ENCODE results near the gene ESRRB. TPM values are rescaled to one million over a fixed set of nuclear protein-coding genes. Genes with fewer than 3 reads are reported as not detected.

ESRRB gene
- total RNA-seq, 3 donors from 2014 or later (not counting 1 experiment from before 2014, with no cell fraction given) = 0.45 to 1.3 TPM; not detected in 1

DNA sequence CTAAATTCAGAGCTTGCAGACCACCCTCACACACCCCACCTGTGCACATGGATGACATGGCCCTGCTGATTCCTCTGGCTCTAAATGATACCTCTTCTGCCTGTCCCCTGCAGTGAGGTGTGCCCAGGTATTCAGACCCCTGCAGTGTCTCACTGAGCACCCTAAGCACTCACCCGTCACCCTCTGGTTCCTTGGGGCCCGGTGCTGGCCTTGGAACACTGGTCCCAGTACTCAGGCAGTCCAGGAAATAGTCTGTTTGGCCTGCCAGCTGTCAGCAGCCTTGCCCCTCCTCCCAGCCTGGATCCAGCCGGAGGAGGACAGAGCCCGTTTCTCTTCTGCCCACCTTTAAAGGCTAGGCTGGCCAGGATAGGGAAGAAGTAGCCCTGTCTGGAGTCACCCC is 44.9 kb downstream of the ESRRB start:
- TF ChIP-seq, protein P1, sequence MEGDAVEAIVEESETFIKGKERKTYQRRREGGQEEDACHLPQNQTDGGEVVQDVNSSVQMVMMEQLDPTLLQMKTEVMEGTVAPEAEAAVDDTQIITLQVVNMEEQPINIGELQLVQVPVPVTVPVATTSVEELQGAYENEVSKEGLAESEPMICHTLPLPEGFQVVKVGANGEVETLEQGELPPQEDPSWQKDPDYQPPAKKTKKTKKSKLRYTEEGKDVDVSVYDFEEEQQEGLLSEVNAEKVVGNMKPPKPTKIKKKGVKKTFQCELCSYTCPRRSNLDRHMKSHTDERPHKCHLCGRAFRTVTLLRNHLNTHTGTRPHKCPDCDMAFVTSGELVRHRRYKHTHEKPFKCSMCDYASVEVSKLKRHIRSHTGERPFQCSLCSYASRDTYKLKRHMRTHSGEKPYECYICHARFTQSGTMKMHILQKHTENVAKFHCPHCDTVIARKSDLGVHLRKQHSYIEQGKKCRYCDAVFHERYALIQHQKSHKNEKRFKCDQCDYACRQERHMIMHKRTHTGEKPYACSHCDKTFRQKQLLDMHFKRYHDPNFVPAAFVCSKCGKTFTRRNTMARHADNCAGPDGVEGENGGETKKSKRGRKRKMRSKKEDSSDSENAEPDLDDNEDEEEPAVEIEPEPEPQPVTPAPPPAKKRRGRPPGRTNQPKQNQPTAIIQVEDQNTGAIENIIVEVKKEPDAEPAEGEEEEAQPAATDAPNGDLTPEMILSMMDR (IDR thresholded peaks at IDR 0.05) = no peak
- no peaks in the 10 kb centered on the region for H3K9me3 Mint-ChIP-seq
- H3K9me3 ChIP-seq (ENCODE audit: control insufficient read depth, insufficient read depth, low read length) = no peaks in the 10 kb centered on the region
- H3K36me3 ChIP-seq (ENCODE audit: control insufficient read depth, insufficient read depth, low read length) = no peaks in the 10 kb centered on the region
- no peak for ATAC-seq
- H3K36me3 Mint-ChIP-seq = no peaks in the 10 kb centered on the region
- H3K4me1 ChIP-seq (ENCODE audit: control insufficient read depth, insufficient read depth, low read length) = no peaks in the 10 kb centered on the region
- WGBS (ENCODE audit: insufficient coverage) = 89% methylated on average over 4 of the region's 4 CpGs
- H3K27ac ChIP-seq (ENCODE audit: low read length) = no peak overlapping the region
- no peak overlapping the region for H3K27ac Mint-ChIP-seq
- H3K27me3 ChIP-seq (ENCODE audit: control insufficient read depth, insufficient read depth, low read length) = no peaks in the 10 kb centered on the region
- H3K4me3 ChIP-seq (ENCODE audit: low read length) = no peak overlapping the region
- no peak for DNase-seq
- no peak overlapping the region for H3K4me3 Mint-ChIP-seq
- H3K27me3 Mint-ChIP-seq (ENCODE audit: low read depth in 2 of 2) = peaks cover 5 to 10% of the 10 kb centered on the region in 2 donors
- intact Hi-C loops (cut with micrococcal nuclease) = no loop called here
- no peaks in the 10 kb centered on the region for H3K4me1 Mint-ChIP-seq

DNA sequence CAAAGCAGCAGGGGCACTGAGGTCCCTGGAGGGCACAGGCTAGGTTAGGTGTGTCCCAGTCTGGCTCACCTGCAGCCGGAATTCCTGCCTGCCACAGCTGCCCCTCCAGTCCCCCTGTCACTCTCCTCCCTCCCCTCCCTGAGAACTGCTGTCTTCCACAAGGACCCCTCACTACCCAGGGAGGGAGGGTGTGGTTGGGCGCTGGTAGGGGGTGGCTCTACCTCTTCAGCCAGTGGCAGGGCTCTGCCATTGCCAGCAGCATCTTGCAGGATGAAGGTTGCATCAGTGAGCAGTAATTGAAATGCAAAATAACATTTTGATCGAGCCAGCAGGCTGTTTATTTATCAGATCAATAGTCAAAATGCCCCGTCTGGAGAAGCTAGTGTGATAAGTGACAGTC is 45.7 kb downstream of the ESRRB start:
- Histone ChIP-seq H3K27me3 (ENCODE audit: control insufficient read depth, insufficient read depth, low read length) (no peaks in the 10 kb centered on the region), H3K4me1 (ENCODE audit: control insufficient read depth, insufficient read depth, low read length) (no peaks in the 10 kb centered on the region), H3K4me3 (ENCODE audit: low read length) (no peak overlapping the region), H3K9me3 (ENCODE audit: control insufficient read depth, insufficient read depth, low read length) (no peaks in the 10 kb centered on the region), H3K36me3 (ENCODE audit: control insufficient read depth, insufficient read depth, low read length) (no peaks in the 10 kb centered on the region), H3K27ac (ENCODE audit: low read length) (no peak overlapping the region)
- intact Hi-C loops (cut with micrococcal nuclease) = no loop called here
- peaks cover 3 to 7% of the 10 kb centered on the region in 2 donors for H3K27me3 Mint-ChIP-seq (ENCODE audit: low read depth in 2 of 2)
- no peak overlapping the region for H3K4me3 Mint-ChIP-seq
- WGBS (ENCODE audit: insufficient coverage) = 75% methylated on average over 4 of the region's 4 CpGs
- DNase-seq (no peak), ATAC-seq (no peak)
- TF ChIP-seq, protein P1 (IDR thresholded peaks at IDR 0.05) = no peak
- H3K9me3 Mint-ChIP-seq = no peaks in the 10 kb centered on the region
- H3K4me1 Mint-ChIP-seq = no peaks in the 10 kb centered on the region
- H3K27ac Mint-ChIP-seq = no peak overlapping the region
- no peaks in the 10 kb centered on the region for H3K36me3 Mint-ChIP-seq

DNA sequence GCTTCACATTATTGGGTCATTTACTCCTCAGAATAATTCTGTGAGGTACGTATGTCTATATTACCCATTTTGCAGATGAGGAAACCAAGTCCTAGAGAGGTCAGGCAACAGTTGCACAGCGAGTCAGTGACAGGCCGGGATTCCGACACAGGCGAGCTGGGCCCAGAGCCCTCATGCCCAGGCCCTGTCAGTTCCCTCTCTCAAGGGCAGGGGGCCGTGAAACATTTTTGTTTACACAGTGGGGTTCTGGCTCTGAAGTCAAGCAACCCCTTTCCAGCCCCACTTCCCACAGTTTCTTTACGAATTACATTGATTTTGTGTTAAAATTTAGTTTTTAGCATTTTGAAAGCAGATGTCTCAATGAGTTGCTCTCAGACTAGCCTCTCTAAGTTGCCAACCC is 46.7 kb downstream of the ESRRB start:
- no peaks in the 10 kb centered on the region for H3K9me3 Mint-ChIP-seq
- Histone ChIP-seq H3K36me3 (ENCODE audit: control insufficient read depth, insufficient read depth, low read length) (no peaks in the 10 kb centered on the region), H3K27ac (ENCODE audit: low read length) (no peak overlapping the region), H3K27me3 (ENCODE audit: control insufficient read depth, insufficient read depth, low read length) (no peaks in the 10 kb centered on the region), H3K9me3 (ENCODE audit: control insufficient read depth, insufficient read depth, low read length) (no peaks in the 10 kb centered on the region), H3K4me3 (ENCODE audit: low read length) (no peak overlapping the region), H3K4me1 (ENCODE audit: control insufficient read depth, insufficient read depth, low read length) (no peaks in the 10 kb centered on the region)
- intact Hi-C loops (cut with micrococcal nuclease) = no loop called here
- no peak overlapping the region for H3K4me3 Mint-ChIP-seq
- DNase-seq (no peak), ATAC-seq (no peak)
- no peak overlapping the region for H3K27ac Mint-ChIP-seq
- H3K4me1 Mint-ChIP-seq = no peaks in the 10 kb centered on the region
- TF ChIP-seq, protein P1 (IDR thresholded peaks at IDR 0.05) = no peak
- H3K36me3 Mint-ChIP-seq = no peaks in the 10 kb centered on the region
- 93% methylated on average over 7 of the region's 7 CpGs for WGBS (ENCODE audit: insufficient coverage)
- peaks cover 0 to 5% of the 10 kb centered on the region in 2 donors for H3K27me3 Mint-ChIP-seq (ENCODE audit: low read depth in 2 of 2)

DNA sequence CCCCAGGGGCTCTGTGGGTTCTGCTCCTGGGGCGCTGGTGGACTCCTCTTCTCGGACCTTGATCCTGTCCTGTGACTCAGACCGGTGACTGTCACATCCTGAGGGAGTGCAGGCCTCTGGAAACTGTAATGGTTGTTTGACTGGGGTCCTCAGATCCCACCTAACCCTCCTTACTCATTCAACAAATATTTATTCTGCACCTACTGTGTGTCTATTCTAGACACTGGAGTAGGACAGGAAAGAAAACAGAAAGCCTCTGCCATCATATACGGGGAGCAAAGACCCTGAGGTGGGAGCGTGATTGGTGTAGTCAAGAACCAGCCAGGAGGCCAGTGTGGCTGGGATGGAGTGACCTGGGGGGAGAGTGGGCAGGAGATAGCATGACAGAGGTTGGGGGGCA is 47.6 kb downstream of the ESRRB start:
- Mint-ChIP-seq H3K4me3 (no peak overlapping the region), H3K36me3 (no peaks in the 10 kb centered on the region), H3K27me3 (ENCODE audit: low read depth in 2 of 2) (peaks cover 0 to 5% of the 10 kb centered on the region in 2 donors), H3K4me1 (no peaks in the 10 kb centered on the region), H3K9me3 (no peaks in the 10 kb centered on the region), H3K27ac (no peak overlapping the region)
- intact Hi-C loops (cut with micrococcal nuclease) = no loop called here
- Histone ChIP-seq H3K36me3 (ENCODE audit: control insufficient read depth, insufficient read depth, low read length) (no peaks in the 10 kb centered on the region), H3K9me3 (ENCODE audit: control insufficient read depth, insufficient read depth, low read length) (no peaks in the 10 kb centered on the region), H3K4me3 (ENCODE audit: low read length) (no peak overlapping the region), H3K27ac (ENCODE audit: low read length) (no peak overlapping the region), H3K4me1 (ENCODE audit: control insufficient read depth, insufficient read depth, low read length) (no peaks in the 10 kb centered on the region), H3K27me3 (ENCODE audit: control insufficient read depth, insufficient read depth, low read length) (no peaks in the 10 kb centered on the region)
- DNase-seq = no peak
- ATAC-seq = no peak
- WGBS (ENCODE audit: insufficient coverage) = 78% methylated on average over 5 of the region's 5 CpGs
- TF ChIP-seq, protein P1 (IDR thresholded peaks at IDR 0.05) = no peak

Data from natural killer cell (primary cell).